Mesenchymal stem cell (in vitro differentiated cells and primary cell): Measurements from ENCODE around the gene PCDHB3.
"Not testable (repeated sequence)": the region's sequence is repeated elsewhere in the genome, so short reads cannot be mapped to it uniquely, and the experiment has no call there.

ENCODE experiments used
- DNase-seq: peaks from one replicate; pipeline ENCODE4 v3.0.0-alpha.2; 2013
- H2AFZ ChIP-seq: one replicate; pipeline ENCODE4 v1.6.1; 2013; ENCODE audit warnings: low read depth, mild to moderate bottlenecking, control low read depth, inconsistent platforms, low read length, moderate library complexity
- H2AK5ac ChIP-seq: 2 replicates; pipeline ENCODE4 v1.6.1; 2013; ENCODE audit warnings: low read length, moderate library complexity, mild to moderate bottlenecking, inconsistent platforms; ENCODE audit not compliant: severe bottlenecking
- H2BK120ac ChIP-seq: one replicate; pipeline ENCODE4 v1.6.1; 2013; ENCODE audit warnings: low read depth, mild to moderate bottlenecking, inconsistent platforms, low read length, moderate library complexity
- H2BK12ac ChIP-seq, 2 experiments: one replicate each; pipeline ENCODE4 v1.6.1; 2013; ENCODE audit warnings: inconsistent platforms in 2 of 2, low read length in 2 of 2, mild to moderate bottlenecking in 2 of 2, moderate library complexity in 2 of 2, control low read depth in 1 of 2
- H2BK15ac ChIP-seq: one replicate; pipeline ENCODE4 v1.6.1; 2013; ENCODE audit warnings: mild to moderate bottlenecking, low read depth, inconsistent platforms; ENCODE audit not compliant: poor library complexity, severe bottlenecking
- H2BK5ac ChIP-seq: 2 replicates; pipeline ENCODE4 v1.6.1; 2013; ENCODE audit warnings: low read depth, mild to moderate bottlenecking, low read length, control low read depth, inconsistent platforms; ENCODE audit not compliant: poor library complexity, severe bottlenecking
- H3K14ac ChIP-seq, 2 experiments: one replicate each; pipeline ENCODE4 v1.6.1; 2013; ENCODE audit warnings: inconsistent platforms in 2 of 2, low read length in 2 of 2, control low read depth in 1 of 2, mild to moderate bottlenecking in 1 of 2, moderate library complexity in 1 of 2
- H3K18ac ChIP-seq, 2 experiments: one replicate each; pipeline ENCODE4 v1.6.1; 2013; ENCODE audit warnings: inconsistent platforms in 2 of 2, low read length in 2 of 2, control low read depth in 1 of 2, low read depth in 1 of 2, mild to moderate bottlenecking in 1 of 2
- H3K23ac ChIP-seq, 2 experiments: one replicate each; pipeline ENCODE4 v1.6.1; 2013; ENCODE audit warnings: inconsistent platforms in 2 of 2, low read length in 2 of 2, mild to moderate bottlenecking in 2 of 2, moderate library complexity in 2 of 2, control low read depth in 1 of 2
- H3K27ac ChIP-seq: 2 replicates; pipeline ENCODE4 v1.5.1; 2013; ENCODE audit warnings: mild to moderate bottlenecking, moderate library complexity, low read length, control low read depth, inconsistent platforms; ENCODE audit not compliant: poor library complexity, severe bottlenecking
- H3K27me3 ChIP-seq, 2 experiments: 2 replicates each; pipeline versions ENCODE4 v1.6.1 to v1.7.0; 2013; ENCODE audit warnings: low read length in 2 of 2, mild to moderate bottlenecking in 2 of 2, moderate library complexity in 2 of 2, control low read depth in 1 of 2, inconsistent platforms in 1 of 2; ENCODE audit not compliant: control insufficient read depth in 1 of 2, insufficient read depth in 1 of 2
- H3K36me3 ChIP-seq, 2 experiments: 2 replicates each; pipeline versions ENCODE4 v1.6.1 to v1.7.0; 2013; ENCODE audit warnings: low read length in 2 of 2, control low read depth in 1 of 2, inconsistent platforms in 1 of 2, low read depth in 1 of 2, mild to moderate bottlenecking in 1 of 2; ENCODE audit not compliant: insufficient read depth in 2 of 2, control insufficient read depth in 1 of 2
- H3K4ac ChIP-seq, 2 experiments: one replicate each; pipeline ENCODE4 v1.6.1; 2013; ENCODE audit warnings: inconsistent platforms in 2 of 2, low read length in 2 of 2, mild to moderate bottlenecking in 2 of 2, moderate library complexity in 2 of 2, control low read depth in 1 of 2, low read depth in 1 of 2
- H3K4me1 ChIP-seq: 2 replicates; pipeline ENCODE4 v1.6.1; 2013; ENCODE audit warnings: low read depth, low read length, control low read depth; ENCODE audit not compliant: control insufficient read depth, insufficient read depth
- H3K4me2 ChIP-seq: 2 replicates; pipeline ENCODE4 v1.6.1; 2013; ENCODE audit warnings: low read length, mild to moderate bottlenecking, inconsistent platforms; ENCODE audit not compliant: poor library complexity, severe bottlenecking
- H3K4me3 ChIP-seq, 2 experiments: 2 replicates each; pipeline versions ENCODE4 v1.5.1 to v1.7.0; 2013; ENCODE audit warnings: low read length in 2 of 2, mild to moderate bottlenecking in 2 of 2, control low read depth in 1 of 2, low read depth in 1 of 2; ENCODE audit not compliant: insufficient read depth in 1 of 2
- H3K79me1 ChIP-seq: replicated peaks from 2 replicates; pipeline ENCODE4 v1.6.1; 2013; ENCODE audit warnings: mild to moderate bottlenecking, control low read depth, low read length, inconsistent platforms; ENCODE audit not compliant: poor library complexity, severe bottlenecking
- H3K9ac ChIP-seq: 2 replicates; pipeline ENCODE4 v1.7.0; 2013; ENCODE audit warnings: mild to moderate bottlenecking, low read length, moderate library complexity
- H3K9me3 ChIP-seq: 2 replicates; pipeline ENCODE4 v1.7.0; 2013; ENCODE audit warnings: mild to moderate bottlenecking, low read length; ENCODE audit not compliant: control insufficient read depth
- H4K8ac ChIP-seq: one replicate; pipeline ENCODE4 v1.6.1; 2013; ENCODE audit warnings: inconsistent platforms, mild to moderate bottlenecking, low read length, moderate library complexity
- H4K91ac ChIP-seq: one replicate; pipeline ENCODE4 v1.6.1; 2013; ENCODE audit warnings: mild to moderate bottlenecking, low read length, inconsistent platforms
- WGBS: methylation state at CpG from one replicate; pipeline ENCODE4 v1.1.7; 2013; ENCODE audit warnings: mixed read lengths; 5-methylcytosine and 5-hydroxymethylcytosine counted together

PCDHB3 gene

DNA sequence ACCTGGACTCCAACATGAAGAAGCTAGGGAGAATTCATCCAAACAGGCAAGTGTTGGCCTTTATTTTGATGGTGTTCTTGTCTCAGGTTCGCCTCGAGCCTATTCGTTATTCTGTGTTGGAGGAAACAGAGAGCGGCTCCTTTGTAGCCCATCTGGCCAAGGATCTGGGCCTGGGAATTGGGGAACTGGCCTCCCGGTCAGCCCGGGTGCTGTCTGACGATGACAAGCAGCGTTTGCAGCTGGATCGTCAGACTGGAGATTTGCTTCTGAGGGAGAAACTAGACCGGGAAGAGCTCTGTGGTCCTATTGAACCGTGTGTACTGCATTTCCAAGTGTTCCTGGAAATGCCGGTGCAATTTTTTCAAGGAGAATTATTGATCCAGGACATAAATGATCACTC is 21.7 kb downstream of the PCDHB3 start:
- Histone ChIP-seq H3K4ac (no peak overlapping the region), H3K23ac (no peak overlapping the region), H2BK15ac (no peak overlapping the region), H3K27ac (no peak overlapping the region), H2BK12ac (no peak overlapping the region), H2BK5ac (no peak overlapping the region), H2AFZ (no peak overlapping the region), H3K36me3 (peaks cover 0 to 12% of the 10 kb centered on the region in 2 experiments), H3K9me3 (peaks cover 65% of the 10 kb centered on the region), H3K4me2 (no peak overlapping the region), H3K4me3 (peak overlapping the region in 1 of 2 experiments; percentile 64), H4K91ac (no peak overlapping the region), H3K4me1 (no peaks in the 10 kb centered on the region), H3K79me1 (peaks cover 2% of the 10 kb centered on the region), H2BK120ac (no peak overlapping the region), H4K8ac (no peak overlapping the region), H3K18ac (no peak overlapping the region), H3K14ac (no peak overlapping the region), H3K9ac (peak overlapping the region; percentile 61), H2AK5ac (no peak overlapping the region), H3K27me3 (no peaks in the 10 kb centered on the region)
- 95% methylated on average over 11 of the region's 12 CpGs for WGBS
- no peak for DNase-seq

DNA sequence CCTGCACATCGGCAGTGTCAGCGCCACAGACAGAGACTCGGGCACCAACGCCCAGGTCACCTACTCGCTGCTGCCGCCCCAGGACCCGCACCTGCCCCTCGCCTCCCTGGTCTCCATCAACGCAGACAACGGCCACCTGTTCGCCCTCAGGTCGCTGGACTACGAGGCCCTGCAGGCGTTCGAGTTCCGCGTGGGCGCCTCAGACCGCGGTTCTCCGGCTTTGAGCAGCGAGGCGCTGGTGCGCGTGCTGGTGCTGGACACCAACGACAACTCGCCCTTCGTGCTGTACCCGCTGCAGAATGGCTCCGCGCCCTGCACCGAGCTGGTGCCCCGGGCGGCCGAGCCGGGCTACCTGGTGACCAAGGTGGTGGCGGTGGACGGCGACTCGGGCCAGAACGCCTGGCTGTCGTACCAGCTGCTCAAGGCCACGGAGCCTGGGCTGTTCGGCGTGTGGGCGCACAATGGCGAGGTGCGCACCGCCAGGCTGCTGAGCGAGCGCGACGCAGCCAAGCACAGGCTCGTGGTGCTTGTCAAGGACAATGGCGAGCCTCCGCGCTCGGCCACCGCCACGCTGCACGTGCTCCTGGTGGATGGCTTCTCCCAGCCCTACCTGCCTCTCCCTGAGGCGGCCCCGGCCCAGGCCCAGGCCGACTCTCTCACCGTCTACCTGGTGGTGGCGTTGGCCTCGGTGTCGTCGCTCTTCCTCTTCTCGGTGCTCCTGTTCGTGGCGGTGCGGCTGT is 23.3 kb downstream of the PCDHB3 start:
- not testable (repeated sequence) for H3K4me1 ChIP-seq, H3K4me2 ChIP-seq, H3K9ac ChIP-seq, H4K8ac ChIP-seq, H3K27ac ChIP-seq, H3K18ac ChIP-seq, H3K4me3 ChIP-seq, H2BK15ac ChIP-seq, H3K79me1 ChIP-seq, H2BK5ac ChIP-seq, H4K91ac ChIP-seq, H3K27me3 ChIP-seq, H2AFZ ChIP-seq, DNase-seq, H2AK5ac ChIP-seq, H3K23ac ChIP-seq, H2BK12ac ChIP-seq, H3K14ac ChIP-seq, H2BK120ac ChIP-seq, H3K4ac ChIP-seq
- Histone ChIP-seq H3K36me3 (peaks cover 0 to 12% of the 10 kb centered on the region in 2 experiments), H3K9me3 (peaks cover 70% of the 10 kb centered on the region)
- 98% methylated on average over 39 of the region's 73 CpGs for WGBS

DNA sequence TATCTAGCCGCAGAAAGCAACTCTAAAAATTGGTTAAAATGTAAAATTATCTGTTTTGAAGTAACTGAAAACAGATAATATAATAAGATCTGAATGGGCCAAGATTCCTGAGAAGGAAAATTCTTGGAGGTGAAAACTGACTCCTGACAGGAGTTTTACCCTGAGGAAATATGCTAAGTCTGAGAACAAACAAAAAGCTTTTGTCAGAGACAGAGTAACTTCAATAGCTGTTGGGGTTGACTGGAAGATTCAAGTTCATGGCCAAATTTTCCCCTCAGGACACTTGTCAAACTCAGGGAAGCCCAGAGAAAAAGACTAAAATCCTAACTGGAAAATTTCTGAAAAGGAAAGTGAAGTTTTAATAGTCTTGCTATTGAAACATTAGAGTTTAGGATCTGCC is 27.0 kb downstream of the PCDHB3 start:
- Histone ChIP-seq H2BK120ac (no peak overlapping the region), H3K4me3 (no peak overlapping the region), H3K23ac (no peak overlapping the region), H3K27me3 (no peaks in the 10 kb centered on the region), H3K9ac (no peak overlapping the region), H2AFZ (no peak overlapping the region), H2BK15ac (no peak overlapping the region), H3K27ac (no peak overlapping the region), H3K36me3 (peaks cover 0 to 9% of the 10 kb centered on the region in 2 experiments), H3K14ac (no peak overlapping the region), H3K4me1 (no peaks in the 10 kb centered on the region), H2AK5ac (no peak overlapping the region), H3K18ac (no peak overlapping the region), H4K91ac (no peak overlapping the region), H3K9me3 (peaks cover 64% of the 10 kb centered on the region), H3K4ac (no peak overlapping the region), H2BK12ac (no peak overlapping the region), H2BK5ac (no peak overlapping the region), H4K8ac (no peak overlapping the region), H3K4me2 (no peak overlapping the region), H3K79me1 (peaks cover 2% of the 10 kb centered on the region)
- DNase-seq, result no peak
- WGBS, result no CpG with 5 or more reads among the region's 1 CpG

DNA sequence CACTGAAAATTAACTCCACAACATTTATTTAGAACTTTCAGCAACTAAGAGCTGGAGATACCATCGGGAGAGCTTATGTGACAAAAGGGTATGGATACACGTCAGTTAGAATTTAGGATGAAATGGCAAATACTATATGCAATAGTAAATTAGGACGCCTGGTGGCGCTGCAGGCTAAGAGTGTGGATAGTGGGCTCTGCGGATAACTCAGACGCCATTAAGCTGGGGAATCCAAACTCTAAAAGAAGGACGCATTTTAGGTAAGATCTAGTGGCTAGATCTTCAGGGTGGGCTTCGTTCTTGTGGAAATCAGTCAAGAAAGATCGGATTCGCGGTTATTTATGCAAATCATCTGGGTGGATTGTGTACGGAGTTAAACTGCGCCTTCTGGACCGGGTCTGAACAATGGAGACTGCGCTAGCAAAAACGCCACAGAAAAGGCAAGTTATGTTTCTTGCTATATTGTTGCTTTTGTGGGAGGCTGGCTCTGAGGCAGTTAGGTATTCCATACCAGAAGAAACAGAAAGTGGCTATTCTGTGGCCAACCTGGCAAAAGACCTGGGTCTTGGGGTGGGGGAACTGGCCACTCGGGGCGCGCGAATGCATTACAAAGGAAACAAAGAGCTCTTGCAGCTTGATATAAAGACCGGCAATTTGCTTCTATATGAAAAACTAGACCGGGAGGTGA is 34.9 kb downstream of the PCDHB3 start, which contains the start of gene PCDHB5:
Gene PCDHB5 (plus strand): TSS at position 177 of the 688 bp plus-strand sequence. CDS start 229 bp downstream, at position 406.
- Histone ChIP-seq H2BK5ac (no peak within 1 kb of the TSS), H3K18ac (peak within 1 kb of the TSS in 1 of 2 experiments; percentile 4), H2BK15ac (no peak within 1 kb of the TSS), H3K14ac (no peak within 1 kb of the TSS), H3K4me1 (no peaks in the 10 kb centered on the region), H2BK120ac (no peak within 1 kb of the TSS), H2AK5ac (no peak within 1 kb of the TSS), H3K27me3 (no peaks in the 10 kb centered on the region), H4K91ac (no peak within 1 kb of the TSS), H3K23ac (no peak within 1 kb of the TSS), H2BK12ac (no peak within 1 kb of the TSS), H2AFZ (no peak within 1 kb of the TSS), H3K4me2 (no peak within 1 kb of the TSS), H3K9ac (peak within 1 kb of the TSS; percentile 64), H4K8ac (no peak within 1 kb of the TSS), H3K36me3 (peaks cover 0 to 14% of the 10 kb centered on the region in 2 experiments), H3K4me3 (peak within 1 kb of the TSS; percentile 2 to 33), H3K79me1 (peaks cover 1% of the 10 kb centered on the region), H3K27ac (no peak within 1 kb of the TSS), H3K4ac (peak within 1 kb of the TSS in 1 of 2 experiments; percentile 26), H3K9me3 (peaks cover 64% of the 10 kb centered on the region)
- DNase-seq, result peak; percentile 67
- 34% methylated on average over 22 of the region's 22 CpGs for WGBS
